Ramos (cell line): ENCODE results near the gene RAC2.

Source experiments
- in situ Hi-C: fragments of 300-500 bp; cut with MboI; formaldehyde crosslinking; loops from one replicate; pipeline ENCODE4 v1.14.3; 2022; ENCODE audit warnings: low sequenced_read_pairs; ENCODE audit not compliant: unreplicated experiment

Gene RAC2

DNA sequence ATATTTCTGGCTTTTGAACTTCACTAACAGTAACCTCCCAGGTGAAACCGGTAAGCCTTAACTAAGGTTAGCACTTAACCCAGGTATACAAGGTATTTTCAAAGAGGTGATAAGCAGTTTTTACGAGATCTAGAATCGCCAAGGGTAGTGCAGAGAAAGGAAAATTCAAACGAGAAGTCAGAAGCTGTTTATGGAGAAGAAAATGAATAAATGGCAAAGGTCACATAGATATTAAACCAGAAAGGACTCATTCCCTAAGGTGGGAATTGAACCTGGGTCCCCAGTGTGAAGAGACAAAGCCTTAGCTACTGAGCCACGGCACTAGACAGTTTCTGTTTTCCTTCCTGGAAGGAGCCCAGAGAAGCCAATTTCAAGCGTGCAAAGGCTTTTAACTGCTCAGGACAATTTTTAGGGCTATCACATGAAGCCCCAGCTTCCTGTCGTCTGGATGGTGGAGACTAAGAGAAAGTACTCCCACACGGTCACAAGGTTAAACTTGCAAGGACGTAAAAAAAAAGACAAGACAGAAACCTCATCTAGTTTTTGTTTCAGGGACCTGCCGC, 50.4 kb downstream of the RAC2 start:
- in situ Hi-C loops, result no loop called here

DNA sequence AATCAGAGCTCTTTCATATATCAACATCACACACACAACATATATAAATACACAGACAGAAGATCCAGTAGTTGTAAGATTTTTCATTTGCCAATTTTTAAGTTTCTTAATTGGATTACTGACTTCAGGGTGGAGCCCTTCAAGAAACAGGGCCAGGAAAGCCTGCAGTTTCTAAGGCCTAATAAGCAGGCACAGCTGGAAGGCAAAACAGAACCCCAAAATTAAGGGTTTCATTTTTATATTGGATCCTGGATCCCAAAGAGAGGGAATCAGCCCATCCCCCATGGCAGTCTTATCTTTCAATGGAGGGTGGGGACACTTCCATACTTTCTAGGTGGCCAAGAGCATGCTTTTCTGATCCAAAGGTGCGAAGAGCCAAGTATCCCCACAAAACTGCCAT, 51.3 kb downstream of the RAC2 start:
- in situ Hi-C loops, result no loop called here

DNA sequence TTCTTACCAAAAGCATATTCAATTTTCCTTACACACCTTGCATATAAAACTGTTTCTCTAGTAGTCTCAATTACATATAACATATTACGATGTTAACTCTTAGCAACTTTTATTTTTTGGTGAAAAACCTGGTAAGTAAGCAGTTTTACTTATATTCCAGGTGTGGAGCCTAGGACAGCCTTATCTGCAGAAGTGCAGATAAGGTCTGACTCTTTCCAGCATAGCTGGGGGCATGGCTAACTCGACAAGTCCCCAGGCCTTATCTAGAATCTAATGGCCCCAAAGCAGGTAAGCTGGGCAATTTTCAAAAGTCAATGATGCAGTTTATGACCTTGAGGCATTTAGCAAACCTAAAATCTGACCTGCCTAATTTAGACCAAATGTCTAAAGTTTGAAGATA, 51.9 kb downstream of the RAC2 start:
- in situ Hi-C loops, result no loop called here

DNA sequence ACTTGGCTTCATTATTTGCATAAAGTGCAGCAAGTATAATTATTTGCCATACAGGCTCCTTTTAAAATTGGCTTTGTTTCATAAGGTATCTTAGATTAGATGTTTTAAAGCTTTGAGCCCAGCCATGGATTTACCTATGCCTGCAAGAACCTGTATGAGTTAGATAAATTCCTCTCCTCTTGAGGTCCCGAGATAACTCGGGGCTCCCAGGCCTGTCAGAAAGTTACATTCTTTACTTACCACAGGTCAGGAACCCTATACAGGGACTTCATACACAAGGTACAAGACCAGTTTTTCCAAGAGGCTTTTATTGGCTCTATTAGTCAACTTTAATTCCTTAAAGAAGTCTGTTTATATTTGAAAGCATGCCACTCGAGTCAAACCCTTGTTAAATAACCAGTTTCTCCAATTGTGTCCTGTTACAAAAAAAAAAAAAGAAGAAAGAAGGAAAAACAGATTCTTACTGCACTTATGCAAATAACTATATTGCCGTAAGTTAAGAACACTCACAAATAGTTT, 53.7 kb downstream of the RAC2 start:
- in situ Hi-C loops, result no loop called here

GRCh38 chr22:37188901-37189466, 55.1 kb downstream of the RAC2 start:
- in situ Hi-C loops, result no loop called here

DNA sequence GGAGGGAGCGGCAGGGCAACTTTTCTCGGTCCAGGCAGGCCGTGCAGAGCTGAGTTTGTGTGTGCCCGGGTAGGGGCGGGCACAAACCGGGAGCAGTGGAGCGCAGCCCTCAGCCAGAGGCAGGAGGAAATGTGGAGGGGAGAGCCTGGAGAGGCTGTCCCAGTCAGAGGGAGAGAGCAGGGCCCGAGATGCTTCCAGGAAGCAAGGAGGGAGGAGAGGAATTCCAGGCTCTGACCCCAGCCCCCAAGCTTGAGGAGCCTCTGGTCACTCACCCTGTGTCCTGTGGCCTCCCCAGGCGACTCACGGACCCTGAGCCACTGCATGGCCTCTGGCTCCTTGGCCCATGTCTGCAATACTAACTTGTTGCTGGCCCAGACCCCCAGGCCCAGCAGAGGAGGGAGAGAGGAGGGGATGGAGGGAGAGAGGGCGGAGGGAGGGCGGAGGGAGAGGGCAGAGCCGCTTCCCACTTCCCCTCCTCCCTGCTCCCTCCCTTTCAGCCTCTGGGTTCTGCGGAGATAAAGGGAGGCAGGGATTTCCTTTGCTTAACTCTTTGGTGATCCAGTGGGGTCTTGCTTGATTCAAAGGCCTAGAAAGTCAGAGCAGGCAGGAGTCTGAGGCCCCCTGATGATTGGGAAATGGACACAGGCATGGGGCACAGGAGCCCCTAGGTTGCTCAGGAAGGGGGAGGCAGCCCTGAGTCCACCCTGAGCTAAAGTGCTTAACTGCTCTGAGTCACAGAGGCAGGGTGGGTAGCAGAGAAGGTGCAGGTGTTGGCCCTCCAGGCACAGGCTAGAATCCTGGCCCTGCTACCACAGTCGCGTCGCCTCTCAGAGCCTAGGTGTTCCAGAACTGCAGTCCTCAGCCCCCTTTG, 55.9 kb downstream of the RAC2 start, which contains the start of gene C1QTNF6:
C1QTNF6 (minus strand) TSS at position 357 of the 871 bp plus-strand sequence; CDS start at position 323, 34 bp downstream.
- in situ Hi-C loops, result no loop called here

DNA sequence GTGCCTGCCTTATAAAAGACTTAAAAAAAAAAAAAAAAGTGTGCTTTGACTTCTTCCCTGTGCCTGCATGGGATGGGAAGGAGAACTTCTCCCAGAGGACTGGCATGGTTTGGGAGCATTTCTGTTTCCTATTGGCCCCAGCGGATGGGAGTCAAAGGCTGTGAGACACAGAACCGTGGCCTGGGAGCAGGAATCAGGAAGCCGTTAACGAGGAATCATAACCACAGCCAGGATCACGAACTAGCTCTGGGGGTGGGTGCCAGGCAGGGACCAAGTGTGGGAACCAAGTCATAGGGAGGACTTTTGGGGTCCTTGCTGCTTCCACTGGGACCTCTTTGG, 56.5 kb downstream of the RAC2 start:
- in situ Hi-C loops, result no loop called here

DNA sequence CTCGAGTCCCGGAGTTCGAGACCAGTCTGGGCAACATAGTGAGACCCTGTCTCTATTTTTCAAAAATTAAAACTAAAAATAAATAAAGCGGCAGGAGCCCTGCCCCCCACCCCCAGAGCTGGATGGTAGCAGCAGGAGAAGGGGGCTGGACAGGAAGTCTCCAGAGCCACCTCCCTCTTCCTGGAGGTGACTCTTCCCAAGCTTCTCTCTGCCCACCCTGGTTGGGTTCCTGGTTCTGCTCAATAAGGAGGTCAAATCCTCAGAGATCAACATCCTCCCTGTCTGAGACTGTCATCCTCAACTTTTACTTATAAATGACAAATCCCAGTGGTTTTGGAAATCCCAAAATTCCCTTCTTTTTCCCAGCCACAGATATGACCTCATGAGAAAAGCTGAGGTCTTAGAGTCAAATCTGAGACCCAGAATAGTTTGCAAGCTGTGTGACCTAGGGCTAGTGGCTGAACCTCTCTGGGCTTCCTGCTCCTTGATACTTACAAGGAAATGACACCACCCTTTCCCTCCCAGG, 57.0 kb downstream of the RAC2 start:
- in situ Hi-C loops, result no loop called here

DNA sequence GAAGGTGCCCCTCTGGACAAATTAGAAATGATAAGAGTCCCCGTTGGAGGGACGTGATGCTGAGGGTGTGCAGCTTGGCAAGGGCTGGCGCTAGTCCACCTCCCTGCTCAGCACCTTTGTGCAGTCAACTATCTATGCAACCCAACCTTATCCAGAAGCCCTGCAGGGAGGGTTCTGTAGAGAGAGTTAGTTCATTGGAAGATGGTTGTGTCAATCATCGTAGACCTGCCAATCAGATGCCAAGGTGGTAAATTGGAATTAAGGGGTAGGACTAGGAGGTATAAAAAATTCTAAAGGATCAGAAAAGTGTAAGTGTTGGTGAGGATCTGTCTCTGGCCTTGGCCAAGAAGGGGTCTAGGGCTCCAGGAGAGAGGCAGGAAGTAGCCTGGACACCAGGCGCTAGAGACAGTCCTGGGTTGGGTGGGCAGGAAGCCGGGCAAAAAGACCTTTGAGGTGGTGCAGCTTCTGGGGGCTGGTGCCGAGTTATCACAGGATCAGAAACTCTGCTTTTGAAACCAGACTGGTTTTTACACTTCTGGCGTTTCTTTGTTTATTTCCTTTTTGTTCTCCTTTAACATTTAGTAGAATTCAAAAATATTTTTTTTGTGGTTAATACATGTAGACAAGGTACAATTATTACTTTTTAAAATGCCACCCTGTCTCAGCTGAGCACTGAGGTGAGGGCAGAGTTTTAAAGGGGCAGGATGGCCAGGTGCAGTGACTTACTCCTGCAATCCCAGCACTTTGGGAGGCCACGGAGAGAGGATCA, 57.7 kb downstream of the RAC2 start:
- in situ Hi-C loops, result no loop called here

GRCh38 chr22:37185646-37186227, 58.3 kb downstream of the RAC2 start:
- in situ Hi-C loops, result no loop called here

- in situ Hi-C loops, result no loop called here
These were observed 59.1 kb downstream of the RAC2 start for GRCh38 chr22:37184816-37185541.

DNA sequence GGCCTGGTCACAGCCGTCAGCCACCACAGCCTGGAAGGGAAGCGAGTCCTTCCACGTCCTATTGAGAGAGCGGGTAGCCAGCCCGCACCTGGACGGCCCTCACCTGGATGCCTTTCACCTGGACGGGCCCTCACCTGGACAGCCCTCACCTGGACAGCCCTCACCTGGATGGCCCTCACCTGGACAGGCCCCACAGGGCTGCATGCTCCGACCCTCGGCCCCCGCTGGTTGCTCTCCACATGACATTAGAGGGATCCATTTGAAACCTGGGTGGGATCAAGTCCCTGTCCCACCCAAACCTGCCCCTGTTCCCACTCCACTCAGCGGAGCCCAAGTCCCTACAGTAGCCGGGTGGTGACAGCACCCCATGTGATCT, 59.7 kb downstream of the RAC2 start:
- in situ Hi-C loops, result no loop called here

DNA sequence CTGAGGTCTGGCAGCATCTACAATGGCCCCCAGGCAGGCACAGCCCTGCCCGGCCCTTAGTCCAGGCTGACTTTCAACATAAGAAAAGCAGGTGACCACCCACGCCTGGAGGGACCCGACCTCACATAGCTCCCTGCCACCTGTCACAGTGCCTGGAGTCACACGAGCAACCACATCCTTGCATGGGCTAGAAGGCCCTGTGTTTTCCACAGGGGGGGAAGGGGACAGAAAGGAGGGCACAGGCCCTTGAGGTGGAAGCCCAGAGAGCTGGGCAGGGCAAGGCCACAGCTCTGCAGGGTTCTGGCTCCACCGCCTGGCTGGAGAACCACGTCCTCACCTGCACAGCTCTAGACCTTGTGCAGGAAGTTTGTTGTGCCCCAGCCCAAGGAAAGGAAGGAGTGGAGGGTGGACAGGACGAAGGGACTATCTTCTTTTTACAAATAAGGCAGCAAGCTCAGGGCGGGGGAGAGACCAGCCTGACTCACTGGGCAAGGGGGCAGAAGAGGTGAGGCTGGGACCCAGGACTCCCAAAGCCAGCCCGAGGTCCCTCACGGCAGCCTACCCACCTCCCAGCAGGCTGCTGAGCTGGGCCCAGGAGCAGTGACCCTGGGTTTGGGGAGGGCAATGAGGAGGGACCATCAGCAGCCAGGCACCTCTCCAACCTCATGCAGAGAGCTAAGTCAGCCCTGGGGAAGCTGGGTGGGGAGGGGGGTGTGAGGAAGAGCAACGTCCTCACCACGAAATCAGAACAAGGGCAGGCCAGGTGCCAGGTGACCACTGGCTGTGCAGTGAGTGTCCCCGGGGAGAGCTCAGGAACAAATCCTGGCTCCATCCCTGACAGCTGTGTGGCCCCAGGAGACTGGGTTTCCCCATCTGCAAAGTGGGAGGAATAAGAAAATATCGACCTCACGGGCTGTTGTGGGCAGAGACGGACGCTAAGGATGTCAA, 60.4 kb downstream of the RAC2 start:
- in situ Hi-C loops, result no loop called here

GRCh38 chr22:37182949-37183245, 61.2 kb downstream of the RAC2 start:
- in situ Hi-C loops, result no loop called here

- in situ Hi-C loops, result no loop called here
These were observed 61.7 kb downstream of the RAC2 start for GRCh38 chr22:37182101-37182948.

DNA sequence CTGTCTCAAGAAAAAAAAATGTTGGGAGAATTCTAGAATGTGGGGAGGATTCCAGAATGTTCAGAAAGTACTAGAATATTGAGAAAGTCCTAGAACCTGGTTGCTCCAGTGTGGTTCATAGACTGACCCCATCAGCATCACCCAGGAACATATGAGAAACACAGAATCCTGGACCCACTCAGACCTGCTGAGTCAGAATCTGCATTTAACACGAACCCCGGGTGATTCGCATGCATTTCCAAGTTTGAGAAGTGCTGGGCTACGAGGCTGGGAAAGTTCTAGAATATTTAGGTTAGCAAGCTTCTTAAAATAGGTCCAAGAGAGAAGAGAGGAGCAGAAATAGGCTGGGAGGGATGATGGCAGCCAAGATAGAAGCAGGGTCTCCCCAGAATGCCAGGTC, 62.4 kb downstream of the RAC2 start:
- in situ Hi-C loops, result no loop called here

- in situ Hi-C loops, result no loop called here
These were observed 63.4 kb downstream of the RAC2 start for GRCh38 chr22:37180531-37181231.
